SKM-1 treated with dmso at 0.1 percent for 144 hours (cell line): Measurements from ENCODE around the gene KCNT2.
"Not testable (repeated sequence)": the region's sequence is repeated elsewhere in the genome, so short reads cannot be mapped to it uniquely, and the experiment has no call there.

Experiments
- DNase-seq: peaks from one replicate; lab custom pipeline; 2025; ENCODE audit not compliant: unreplicated experiment; lab: John Stamatoyannopoulos, UW

The KCNT2 gene

GRCh38 chr1:196608390-196609369, at the start of gene KCNT2:
Gene KCNT2 (minus strand): TSS chr1:196608440. CDS start chr1:196608309, 131 bp downstream.
- no peak for DNase-seq

- no peak for DNase-seq
Observed at GRCh38 chr1:196655494-196655893, 47.3 kb upstream of the KCNT2 start.

GRCh38 chr1:196655071-196655470, 46.8 kb upstream of the KCNT2 start:
- DNase-seq, result no peak

GRCh38 chr1:196654271-196654670, 46.0 kb upstream of the KCNT2 start:
- DNase-seq, result no peak

- peak; percentile 24 for DNase-seq
Observed at GRCh38 chr1:196651637-196652215, 43.5 kb upstream of the KCNT2 start, which contains the start of gene CFH. Gene CFH (plus strand): TSS chr1:196652043. CDS start chr1:196652118, 75 bp downstream.

- DNase-seq, result no peak
Observed at GRCh38 chr1:196651079-196651478, 42.8 kb upstream of the KCNT2 start.

GRCh38 chr1:196650403-196650802, 42.2 kb upstream of the KCNT2 start:
- no peak for DNase-seq

- no peak for DNase-seq
Observed at GRCh38 chr1:196649990-196650389, 41.8 kb upstream of the KCNT2 start.

GRCh38 chr1:196640976-196641375, 32.7 kb upstream of the KCNT2 start:
- DNase-seq, result no peak

- DNase-seq, result not testable (repeated sequence)
Observed at GRCh38 chr1:196639291-196639690, 31.1 kb upstream of the KCNT2 start.

GRCh38 chr1:196638466-196638865, 30.2 kb upstream of the KCNT2 start:
- no peak for DNase-seq

- DNase-seq, result no peak
Observed at GRCh38 chr1:196637606-196638005, 29.4 kb upstream of the KCNT2 start.

GRCh38 chr1:196628838-196629237, 20.6 kb upstream of the KCNT2 start:
- DNase-seq, result no peak

GRCh38 chr1:196623079-196623478, 14.8 kb upstream of the KCNT2 start:
- DNase-seq, result no peak

GRCh38 chr1:196619721-196620120, 11.5 kb upstream of the KCNT2 start:
- DNase-seq, result no peak

GRCh38 chr1:196611873-196612272, 3.6 kb upstream of the KCNT2 start:
- no peak for DNase-seq

GRCh38 chr1:196609370-196609737, 1.1 kb upstream of the KCNT2 start:
- DNase-seq, result no peak

- no peak for DNase-seq
Observed at GRCh38 chr1:196607981-196608380, 259 bp downstream of the KCNT2 start.

- DNase-seq, result no peak
Observed at GRCh38 chr1:196603651-196604050, 4.6 kb downstream of the KCNT2 start.

GRCh38 chr1:196598942-196599748, 9.1 kb downstream of the KCNT2 start:
- DNase-seq, result no peak

- DNase-seq, result no peak
Observed at GRCh38 chr1:196594700-196595099, 13.5 kb downstream of the KCNT2 start.
